ENCODE measurements around the gene TMEM178B.
"Not testable (repeated sequence)": the region's sequence is repeated elsewhere in the genome, so short reads cannot be mapped to it uniquely, and the experiment has no call there.

The TMEM178B gene

DNA sequence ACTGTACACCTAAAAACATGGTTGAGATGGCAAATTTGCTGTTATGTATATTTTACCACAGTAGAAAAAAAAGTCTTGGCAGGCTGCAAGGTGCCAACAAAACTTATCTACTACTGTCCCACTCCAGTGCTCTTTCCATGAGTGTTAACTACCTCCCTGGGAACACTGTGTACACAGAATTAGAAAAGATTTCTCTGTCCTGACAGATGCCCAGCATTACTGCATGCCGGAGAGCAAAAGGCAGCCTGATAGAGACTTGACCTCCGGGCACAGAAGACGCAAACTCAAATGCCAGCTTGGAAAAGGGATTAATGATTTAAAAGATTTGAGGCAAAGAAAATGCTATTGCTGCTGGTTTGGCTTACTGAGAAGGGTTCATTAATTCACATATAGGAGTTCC, 228.8 kb downstream of the TMEM178B start:
- no peak for DNase-seq (ENCODE audit: low read depth in 2 of 3, low spot score in 2 of 3)

DNA sequence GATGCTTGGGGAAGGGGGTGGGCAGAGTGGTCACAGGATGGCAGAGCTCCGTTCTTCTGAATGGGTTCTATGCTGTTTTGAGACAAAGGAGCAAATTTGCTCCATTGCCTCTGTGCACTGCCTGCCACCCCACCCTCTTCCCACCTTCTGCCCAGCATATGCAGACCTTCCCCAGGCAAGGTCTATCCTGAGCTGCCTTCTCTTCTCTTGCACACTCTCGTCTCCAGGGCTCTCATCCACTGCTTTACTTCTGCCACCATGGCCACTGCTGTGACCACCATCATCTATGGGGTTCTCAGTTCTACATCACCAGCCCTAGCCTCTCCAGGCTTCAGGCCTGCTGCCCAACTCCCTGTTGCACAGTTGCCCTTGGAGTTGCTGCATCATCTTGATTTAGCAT, 230.4 kb downstream of the TMEM178B start:
- DNase-seq (ENCODE audit: low read depth in 2 of 3, low spot score in 2 of 3): no peak

DNA sequence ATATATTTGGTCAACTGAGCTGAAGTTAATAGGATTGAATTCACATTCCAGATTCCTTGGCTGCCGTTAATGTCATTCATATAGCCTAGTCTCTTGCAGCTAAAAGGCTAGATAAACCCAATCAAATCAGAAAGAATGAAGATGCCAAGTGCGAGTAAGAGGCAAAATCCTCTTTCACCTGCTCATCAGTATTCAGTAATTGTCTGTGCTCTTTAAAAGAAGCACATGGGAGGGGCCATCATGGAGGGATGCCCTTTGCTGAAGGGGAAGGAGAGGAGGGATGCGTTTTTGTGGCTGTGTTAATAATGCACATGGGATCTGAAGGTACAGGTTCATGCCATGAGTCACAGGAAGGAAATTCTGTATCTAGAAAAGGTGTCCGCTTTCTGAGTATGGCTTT, 232.2 kb downstream of the TMEM178B start:
- no peak for DNase-seq (ENCODE audit: low read depth in 2 of 3, low spot score in 2 of 3)

DNA sequence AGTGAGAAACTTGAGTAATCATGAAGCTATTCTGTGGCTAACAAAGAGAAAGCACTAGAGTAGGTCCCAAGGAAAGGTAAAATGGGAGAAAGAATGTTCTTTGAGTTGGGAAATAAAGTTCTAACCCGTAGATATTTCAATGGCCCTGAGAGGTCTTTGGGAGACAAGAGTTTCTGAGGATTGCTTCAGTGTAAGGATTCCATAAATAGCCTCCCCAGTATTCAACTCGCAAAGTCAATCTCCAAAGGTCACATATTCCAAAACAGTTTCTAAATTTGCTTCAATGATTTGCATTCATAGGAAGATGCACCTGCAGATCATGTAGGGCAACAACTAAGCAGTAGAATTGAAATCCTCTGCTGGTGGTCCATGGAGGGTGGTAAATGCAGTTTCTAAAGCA, 238.5 kb downstream of the TMEM178B start:
- no peak for DNase-seq (ENCODE audit: low read depth in 2 of 3, low spot score in 2 of 3)

DNA sequence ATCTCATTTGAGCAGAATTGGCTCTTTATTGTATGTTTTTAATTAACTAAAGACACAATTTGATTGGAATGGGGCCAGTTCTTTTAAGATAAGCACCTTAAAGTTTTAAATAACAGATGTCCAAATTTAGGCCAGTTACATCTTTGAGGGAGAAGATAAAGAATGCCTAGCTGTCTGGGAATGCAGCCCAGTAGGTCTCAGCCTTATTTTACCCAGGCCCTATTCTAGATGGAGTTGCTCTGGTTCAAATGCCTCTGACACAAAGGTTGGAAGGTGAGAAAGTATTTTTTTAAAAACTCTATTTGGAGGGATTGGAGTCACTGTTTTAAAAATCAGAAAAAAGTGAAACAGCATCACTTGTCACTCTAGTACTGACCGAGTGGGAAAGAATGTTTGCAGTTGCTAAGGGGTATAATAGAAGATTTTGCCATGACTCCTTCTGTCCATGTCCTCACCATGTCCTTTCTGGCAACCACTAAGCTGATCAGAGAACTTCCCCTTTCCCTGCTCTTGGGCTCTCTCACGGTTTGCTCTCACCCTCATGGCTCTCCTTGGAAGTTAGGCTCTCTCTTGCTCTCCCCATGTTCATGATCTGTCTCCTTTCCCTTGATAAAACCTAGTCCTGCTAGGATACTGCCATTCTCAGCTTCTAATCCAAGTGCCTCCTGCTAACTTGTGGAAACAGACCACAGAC, 239.1 kb downstream of the TMEM178B start:
- no peak for DNase-seq (ENCODE audit: low read depth in 2 of 3, low spot score in 2 of 3)

DNA sequence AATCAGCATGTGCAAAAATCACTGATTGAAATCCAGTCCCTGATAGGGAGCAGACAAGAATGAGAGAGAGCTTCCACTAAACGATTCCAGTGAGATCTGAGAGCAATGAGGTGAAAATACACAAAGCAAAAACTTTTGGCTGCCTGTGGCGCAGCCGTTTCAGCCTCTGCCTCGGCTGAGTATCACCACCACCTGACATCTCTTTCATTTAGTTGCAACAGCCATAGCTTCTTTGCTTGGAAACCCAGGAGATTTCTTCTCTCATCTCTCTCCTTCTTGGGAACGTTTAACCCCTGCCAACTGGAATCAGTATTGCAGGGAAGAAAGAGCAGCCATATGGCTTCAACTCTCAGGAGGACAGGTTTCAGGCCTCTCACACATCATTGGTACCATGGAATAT, 240.0 kb downstream of the TMEM178B start:
- DNase-seq (ENCODE audit: low read depth in 2 of 3, low spot score in 2 of 3): no peak

DNA sequence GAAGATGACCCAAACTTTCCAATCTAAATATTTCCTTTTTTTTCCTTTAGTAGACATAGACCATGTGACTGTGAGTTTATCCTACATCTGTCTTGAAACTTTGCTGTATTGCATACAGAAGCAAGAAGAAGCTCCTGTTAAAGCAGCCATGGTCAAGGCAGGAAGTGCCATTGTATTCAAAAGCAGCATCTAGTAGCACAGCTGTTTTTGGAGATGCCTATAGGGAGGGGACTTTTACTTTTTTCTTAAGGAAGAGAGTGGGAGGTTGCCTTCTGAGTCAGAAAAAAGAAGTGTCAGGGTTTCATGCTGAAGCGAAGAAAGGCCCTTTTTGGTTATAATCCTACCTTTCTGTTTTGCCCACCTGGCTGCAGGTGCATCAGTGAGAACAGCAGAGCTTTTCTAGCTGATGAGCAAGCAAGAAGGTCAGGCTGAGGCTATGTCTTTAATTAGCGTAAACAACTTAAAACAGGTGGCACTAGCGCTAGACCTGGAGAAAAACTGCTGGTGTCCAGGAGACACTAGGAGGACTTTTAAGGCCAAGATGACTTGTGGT, 243.2 kb downstream of the TMEM178B start:
- no peak for DNase-seq (ENCODE audit: low read depth in 2 of 3, low spot score in 2 of 3)

DNA sequence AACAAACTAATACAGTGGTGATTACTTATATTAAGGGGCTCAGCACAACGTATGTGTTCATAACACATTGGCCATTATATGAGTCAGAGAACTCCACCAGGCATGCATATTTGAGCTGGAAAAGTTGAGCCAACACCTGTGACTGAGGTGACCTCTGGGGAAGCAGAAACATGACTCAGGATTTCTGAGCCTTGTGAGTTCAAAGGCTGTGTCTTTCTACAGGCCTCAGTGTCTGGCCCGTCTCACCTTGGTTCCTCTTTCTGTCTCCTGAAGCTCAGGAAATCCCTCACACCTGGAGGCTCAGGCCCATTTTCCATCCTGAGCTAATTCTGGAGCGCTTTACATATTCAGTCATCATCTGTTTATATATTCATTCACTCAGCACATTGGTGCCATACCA, 246.4 kb downstream of the TMEM178B start:
- DNase-seq (ENCODE audit: low read depth in 2 of 3, low spot score in 2 of 3): no peak

DNA sequence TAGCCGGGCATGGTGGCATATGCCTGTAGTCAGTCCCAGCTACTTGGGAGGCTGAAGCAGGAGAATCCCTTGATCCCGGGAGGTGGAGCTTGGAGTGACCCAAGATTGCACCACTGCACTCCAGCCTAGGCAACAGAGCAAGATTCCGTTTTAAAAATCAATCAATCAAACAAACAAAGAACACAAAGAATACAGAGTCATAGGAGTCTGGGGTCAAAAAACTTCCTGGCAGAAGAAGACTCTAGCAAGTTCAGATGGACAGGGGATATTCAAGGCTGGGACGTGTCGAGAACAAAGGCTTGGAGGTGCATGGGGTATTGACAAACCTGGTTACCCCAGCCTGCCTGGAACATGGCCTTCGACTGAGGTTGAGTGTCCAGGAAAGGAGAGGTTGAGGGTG, 248.5 kb downstream of the TMEM178B start:
- DNase-seq (ENCODE audit: low read depth in 2 of 3, low spot score in 2 of 3): no peak

DNA sequence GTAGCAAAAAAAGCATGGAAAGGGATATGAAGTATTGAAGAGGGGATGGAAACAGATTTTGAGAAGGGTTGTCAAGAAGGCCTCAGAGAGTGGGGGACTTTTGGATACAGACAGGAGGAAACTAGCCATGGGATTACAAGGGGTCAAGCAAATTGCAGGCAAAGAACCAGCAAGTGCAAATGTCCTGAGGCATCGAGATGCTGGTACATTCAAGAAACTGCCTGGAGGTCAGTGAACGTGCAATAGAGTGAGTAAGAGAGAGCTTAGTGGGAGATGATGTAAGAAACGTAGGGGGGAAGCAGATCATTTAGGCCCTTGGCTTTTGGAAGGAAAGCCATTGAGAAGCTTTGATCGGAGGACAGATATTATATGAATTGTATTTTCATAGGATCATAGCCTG, 250.0 kb downstream of the TMEM178B start:
- DNase-seq (ENCODE audit: low read depth in 2 of 3, low spot score in 2 of 3): no peak

DNA sequence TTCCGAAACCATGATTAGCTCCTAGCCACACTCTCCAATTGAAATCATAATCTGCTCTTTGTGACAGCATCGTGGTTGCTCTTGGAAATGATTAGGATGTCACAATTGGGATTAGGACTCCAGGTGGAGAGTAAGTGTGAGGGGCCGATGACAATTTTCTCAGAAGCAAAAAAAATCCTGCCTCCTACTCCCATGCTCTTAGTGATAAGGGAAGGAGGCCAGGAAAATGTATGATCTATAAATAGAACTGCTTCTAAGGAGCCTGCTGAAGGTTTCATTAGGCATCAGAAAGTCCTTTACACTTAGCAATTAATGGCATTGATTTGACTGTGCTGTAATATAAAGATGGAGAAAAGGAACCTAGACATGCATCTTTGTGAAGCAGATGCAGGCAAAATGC, 251.0 kb downstream of the TMEM178B start:
- no peak for DNase-seq (ENCODE audit: low read depth in 2 of 3, low spot score in 2 of 3)

DNA sequence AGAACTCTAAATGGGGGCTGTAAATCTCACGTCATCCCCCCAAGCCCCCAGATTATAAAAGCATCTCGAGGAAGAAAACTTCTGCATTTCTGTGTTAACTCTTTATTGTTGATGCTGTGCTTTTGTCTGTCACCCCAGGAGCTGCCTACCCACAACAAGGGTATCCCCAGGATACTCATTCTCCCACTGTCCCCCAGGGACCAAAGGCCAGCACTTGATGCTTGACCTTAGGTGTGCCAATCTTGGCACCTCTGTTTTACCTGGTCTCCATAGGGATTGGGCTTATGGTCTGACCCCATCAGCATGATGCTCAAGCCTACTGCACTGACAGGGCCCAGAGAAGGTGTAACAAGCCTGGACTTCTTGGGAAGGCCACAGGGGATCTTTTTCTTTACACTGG, 251.4 kb downstream of the TMEM178B start:
- DNase-seq (ENCODE audit: low read depth in 2 of 3, low spot score in 2 of 3): no peak

DNA sequence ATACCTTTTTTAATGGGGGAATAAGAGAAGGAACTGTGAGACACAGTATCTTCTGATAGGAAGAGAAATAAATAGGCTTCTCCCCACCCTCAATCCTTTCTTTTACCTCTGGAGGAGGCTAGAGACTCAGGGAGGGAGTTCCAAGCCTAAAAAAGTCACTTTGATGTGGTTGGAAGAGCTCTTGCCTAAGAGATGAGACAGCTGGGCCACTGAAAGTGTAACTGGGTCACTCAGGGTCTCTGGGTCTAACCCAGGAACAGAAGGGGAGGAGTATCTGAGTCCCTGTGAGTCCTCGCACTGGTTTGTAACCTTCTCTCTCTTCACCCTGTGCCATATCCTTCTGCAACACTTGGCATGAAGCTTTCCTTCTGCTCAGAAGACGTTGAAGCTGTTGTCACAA, 254.4 kb downstream of the TMEM178B start:
- DNase-seq (ENCODE audit: low read depth in 2 of 3, low spot score in 2 of 3): no peak

DNA sequence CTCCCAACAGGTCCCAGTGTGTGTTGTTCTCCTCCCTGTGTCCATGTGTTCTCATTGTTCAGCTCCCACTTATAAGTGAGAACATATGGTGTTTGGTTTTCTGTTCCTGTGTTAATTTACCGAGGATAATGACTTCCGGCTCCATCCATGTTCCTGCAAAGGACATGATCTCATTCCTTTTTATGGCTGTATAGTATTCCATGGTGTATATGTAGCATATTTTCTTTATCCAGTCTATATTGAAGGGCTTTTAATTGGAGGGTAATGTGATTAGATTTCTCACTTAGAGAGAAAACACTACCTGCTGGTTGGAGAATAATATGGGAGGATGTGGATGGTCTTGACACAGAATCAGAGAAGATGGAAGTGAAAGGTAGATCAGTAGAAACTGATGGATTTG, 256.4 kb downstream of the TMEM178B start:
- not testable (repeated sequence) for DNase-seq (ENCODE audit: low read depth in 2 of 3, low spot score in 2 of 3)

DNA sequence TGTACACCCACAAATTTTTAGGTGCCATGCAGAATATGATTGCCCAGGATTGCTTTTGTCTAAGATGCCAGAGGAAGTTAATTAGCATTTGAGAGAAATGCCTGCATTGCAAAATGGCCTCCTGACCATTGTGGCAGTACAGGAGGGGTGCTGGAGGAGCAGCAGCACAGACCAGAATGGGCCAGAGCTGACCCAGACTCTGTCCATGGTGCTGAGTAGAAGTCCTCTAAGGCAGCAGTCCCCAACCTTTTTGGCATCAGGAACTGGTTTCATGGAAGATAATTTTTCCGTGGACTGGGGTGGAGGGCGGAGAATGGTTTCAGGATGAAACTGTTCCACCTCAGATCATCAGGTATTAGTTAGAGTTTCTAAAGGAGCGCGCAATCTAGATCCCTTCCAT, 259.6 kb downstream of the TMEM178B start:
- DNase-seq (ENCODE audit: low read depth in 2 of 3, low spot score in 2 of 3): no peak

DNA sequence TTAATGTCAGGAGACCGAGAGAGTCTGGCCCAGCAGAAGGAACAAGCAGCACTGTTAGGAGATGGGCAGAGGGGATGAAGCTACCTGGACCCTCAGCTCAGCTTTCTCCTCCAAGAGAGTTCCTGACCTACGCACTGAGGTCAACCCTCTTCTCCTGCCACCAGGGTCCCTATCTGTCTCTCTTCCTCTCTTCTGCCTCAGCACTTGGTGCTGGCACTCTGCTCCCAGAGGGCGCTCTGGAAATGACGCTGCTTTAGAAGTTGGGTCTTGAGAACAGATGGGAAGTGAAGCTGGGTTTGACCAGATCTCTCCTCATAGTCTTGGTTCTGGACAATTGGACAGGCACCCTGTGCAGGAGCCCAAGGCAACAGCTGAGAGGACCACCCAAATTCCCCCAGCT, 261.3 kb downstream of the TMEM178B start:
- DNase-seq (ENCODE audit: low read depth in 2 of 3, low spot score in 2 of 3): no peak

DNA sequence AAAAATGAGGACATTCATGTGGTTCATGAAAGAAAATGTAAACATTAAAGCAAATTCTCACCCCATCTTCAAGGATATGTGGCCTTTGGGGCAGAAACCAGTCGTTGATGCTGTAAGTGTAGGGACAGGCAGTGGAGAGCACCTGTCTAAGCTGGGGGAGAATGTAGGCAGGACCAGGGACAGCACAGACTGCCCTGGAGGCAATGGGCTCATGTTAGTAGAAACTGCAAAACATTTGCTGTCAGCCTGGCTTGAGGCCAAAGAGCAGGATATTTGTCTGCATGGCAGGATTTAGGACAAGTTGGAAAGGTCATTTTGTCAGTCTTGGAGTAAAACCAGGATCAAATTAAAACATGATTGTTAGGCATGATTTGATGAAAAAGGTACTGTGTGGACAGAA, 265.7 kb downstream of the TMEM178B start:
- DNase-seq (ENCODE audit: low read depth in 2 of 3, low spot score in 2 of 3): no peak

DNA sequence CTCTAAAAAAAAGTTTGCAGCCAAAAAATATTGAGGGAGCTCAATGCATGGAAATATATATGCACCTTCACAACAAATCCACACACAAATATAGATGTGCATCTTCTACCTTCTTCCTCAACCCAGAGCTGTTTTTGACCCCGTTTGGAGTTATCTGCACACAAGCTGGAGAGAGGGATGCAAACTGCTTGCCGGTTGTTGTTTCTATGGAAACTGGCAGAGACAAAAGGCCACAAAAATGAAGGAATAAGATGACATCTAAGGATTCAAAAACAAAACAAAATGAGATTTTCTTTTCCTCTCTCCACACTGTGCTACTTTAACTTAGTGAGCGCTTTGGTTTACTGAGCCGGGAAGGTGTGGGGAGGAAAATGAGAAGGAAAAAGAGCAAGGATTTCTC, 267.1 kb downstream of the TMEM178B start:
- DNase-seq (ENCODE audit: low read depth in 2 of 3, low spot score in 2 of 3): no peak

DNA sequence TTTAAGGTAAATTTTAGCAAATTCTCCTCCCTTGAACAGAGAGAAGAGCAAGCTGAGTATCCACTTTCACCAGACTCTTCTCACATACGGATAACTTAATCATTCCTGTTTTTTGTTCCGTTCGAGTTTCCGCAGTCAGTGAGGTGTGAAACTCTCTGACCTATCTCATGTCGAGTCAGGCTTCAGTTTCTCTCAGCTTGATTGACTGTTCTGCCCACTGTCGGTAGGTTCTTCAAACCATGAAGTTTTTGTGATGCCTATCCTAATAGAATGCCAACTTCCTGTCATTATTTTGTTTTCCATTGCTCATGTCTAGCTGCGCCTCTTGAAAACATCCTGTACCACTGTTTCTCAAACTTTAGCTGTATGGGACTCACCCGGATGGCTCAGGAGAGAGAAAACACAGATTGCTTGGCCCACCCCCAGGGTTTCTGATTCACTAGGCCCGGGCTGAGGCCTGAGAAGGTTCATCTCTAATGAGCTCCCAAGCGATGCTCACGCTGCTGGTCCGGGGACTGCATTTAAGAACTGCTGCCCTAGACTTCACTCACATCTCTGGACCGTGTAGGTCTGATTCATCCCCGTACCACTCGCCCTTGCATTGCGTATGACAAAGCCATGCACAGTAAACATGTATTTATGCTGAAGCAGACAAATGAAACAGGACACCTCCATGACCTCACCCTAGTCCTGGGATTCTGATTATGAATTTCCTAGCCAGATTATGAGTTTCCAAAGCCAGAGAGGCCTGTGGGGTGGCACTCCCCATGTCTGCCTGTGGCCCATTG, 269.0 kb downstream of the TMEM178B start:
- DNase-seq (ENCODE audit: low read depth in 2 of 3, low spot score in 2 of 3): no peak

DNA sequence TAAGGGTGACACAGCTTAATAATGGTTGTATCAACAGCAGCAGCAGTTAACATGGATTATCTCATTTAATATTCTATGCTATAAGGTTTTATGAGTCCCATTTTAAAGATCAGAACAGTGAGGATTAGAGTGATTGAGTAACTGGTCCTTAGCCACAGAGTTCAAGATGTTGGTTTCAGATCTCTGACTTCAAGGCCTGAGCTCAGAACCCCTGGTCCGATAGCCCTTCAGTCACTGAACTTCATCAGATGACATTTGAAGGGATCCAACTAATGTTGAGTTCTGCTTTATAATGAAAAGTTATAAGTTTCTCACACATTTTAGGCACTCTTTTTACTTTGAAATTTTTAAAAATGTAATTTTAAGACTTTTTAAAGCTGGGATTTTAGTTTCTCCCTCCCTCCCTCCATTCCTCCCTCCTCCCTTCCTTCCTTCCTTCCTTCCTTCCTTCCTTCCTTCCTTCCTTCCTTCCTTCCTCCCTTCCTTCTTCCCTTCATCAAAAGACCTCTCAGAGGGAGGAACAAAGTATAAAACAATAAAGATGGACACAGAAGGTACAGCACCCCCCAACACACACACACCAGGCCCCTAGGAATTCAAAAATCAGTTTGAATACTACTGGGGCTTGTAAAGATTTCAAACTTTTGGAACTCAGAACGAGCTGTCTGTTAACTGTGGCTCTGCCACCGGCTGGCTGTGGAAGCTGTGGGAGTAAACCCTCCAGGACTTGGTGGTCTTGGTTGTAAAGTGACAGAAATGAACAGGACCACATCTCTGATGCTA, 270.5 kb downstream of the TMEM178B start:
- no peak for DNase-seq (ENCODE audit: low read depth in 2 of 3, low spot score in 2 of 3)

DNA sequence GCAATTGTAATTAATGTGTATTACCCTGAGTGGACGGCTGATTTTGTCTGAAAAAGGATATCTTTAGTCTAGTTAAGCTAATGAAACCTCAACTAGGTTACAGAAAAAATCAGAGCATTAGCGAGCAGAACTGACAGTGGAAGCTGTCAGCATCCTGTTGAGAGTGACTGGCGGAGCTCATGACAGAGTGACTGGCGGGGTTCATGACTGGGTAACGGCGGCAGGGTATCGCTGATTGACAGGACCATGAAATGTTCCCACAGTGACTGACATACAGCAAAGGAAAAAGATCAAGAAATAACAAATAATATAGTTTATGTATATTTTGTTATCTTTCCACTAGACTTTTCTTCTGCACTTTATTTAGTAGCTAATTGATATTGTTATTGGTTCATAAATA, 274.9 kb downstream of the TMEM178B start:
- DNase-seq (ENCODE audit: low read depth in 2 of 3, low spot score in 2 of 3): no peak

DNA sequence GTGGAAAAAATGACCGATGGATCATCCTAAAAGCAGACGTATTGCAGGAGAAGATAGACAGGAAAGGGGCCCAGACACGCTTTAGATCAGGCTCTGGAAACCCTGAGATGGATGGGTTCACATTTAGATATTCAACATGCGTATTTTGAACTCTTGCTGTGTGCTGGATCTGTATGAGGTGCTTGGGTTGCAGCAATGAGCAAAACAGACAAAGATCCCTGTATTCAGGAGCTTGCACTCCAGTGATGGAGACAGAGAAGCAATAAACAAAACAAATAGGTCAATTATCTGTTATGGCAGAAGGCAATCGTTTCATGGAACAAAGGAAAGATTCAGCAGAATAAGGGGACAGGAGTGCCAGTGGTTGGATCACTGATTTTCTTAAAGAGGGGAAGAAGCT, 275.5 kb downstream of the TMEM178B start:
- DNase-seq (ENCODE audit: low read depth in 2 of 3, low spot score in 2 of 3): no peak

Data from activated CD8-positive, alpha-beta memory T cell treated with anti-CD3 and anti-CD28 coated beads for 48 hours (primary cell).